Fibroblast of the aortic adventitia (primary cell): ENCODE data around the gene MEDAG. TPM values are rescaled to one million over a fixed set of nuclear protein-coding genes. Genes with fewer than 3 reads are reported as not detected.
A peak's percentile ranks its signal among the peaks of the same experiment; 100 is the strongest.

Source experiments
- DNase-seq: peaks from one replicate; pipeline ENCODE4 v3.0.0-alpha.2; 2010; ENCODE audit warnings: low read depth
- H3K4me3 ChIP-seq: 2 replicates; pipeline ENCODE4 v1.5.1; 2011; ENCODE audit warnings: low read depth, mild to moderate bottlenecking, control low read depth, low read length, moderate library complexity
- total RNA-seq: library from RNA; depleted of rRNA; stranded (reverse); fragments of >200 nt; gene quantifications from 2 replicates; pipeline ENCODE4 v1.2.3, GENCODE V29; 2012; ENCODE audit warnings: low replicate concordance
- TF ChIP-seq, protein P1 (sequence below): IDR thresholded peaks from 2 replicates; pipeline ENCODE4 v1.5.1; 2011; ENCODE audit warnings: mild to moderate bottlenecking, low read length, control low read depth, inconsistent platforms; ENCODE audit not compliant: insufficient read depth

The MEDAG gene
- total RNA-seq, 1 donor = 122 TPM

DNA sequence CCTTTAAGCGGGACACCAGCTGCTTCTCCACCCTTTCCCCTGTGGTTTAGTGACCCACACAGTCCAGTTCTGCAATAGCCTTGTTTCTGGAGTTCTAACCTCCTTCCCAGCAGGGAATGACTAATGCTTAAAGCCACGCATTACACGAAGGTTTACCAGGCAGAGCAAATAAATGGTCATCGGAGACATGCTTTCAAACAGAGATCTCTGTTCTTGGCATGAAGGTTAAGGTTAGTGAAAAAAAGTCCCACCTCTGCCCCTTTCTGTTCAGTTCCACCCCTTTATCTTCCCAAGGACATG, 25.3 kb upstream of the MEDAG start:
- H3K4me3 ChIP-seq = no peak overlapping the region
- TF ChIP-seq, protein P1, sequence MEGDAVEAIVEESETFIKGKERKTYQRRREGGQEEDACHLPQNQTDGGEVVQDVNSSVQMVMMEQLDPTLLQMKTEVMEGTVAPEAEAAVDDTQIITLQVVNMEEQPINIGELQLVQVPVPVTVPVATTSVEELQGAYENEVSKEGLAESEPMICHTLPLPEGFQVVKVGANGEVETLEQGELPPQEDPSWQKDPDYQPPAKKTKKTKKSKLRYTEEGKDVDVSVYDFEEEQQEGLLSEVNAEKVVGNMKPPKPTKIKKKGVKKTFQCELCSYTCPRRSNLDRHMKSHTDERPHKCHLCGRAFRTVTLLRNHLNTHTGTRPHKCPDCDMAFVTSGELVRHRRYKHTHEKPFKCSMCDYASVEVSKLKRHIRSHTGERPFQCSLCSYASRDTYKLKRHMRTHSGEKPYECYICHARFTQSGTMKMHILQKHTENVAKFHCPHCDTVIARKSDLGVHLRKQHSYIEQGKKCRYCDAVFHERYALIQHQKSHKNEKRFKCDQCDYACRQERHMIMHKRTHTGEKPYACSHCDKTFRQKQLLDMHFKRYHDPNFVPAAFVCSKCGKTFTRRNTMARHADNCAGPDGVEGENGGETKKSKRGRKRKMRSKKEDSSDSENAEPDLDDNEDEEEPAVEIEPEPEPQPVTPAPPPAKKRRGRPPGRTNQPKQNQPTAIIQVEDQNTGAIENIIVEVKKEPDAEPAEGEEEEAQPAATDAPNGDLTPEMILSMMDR = no peak

DNA sequence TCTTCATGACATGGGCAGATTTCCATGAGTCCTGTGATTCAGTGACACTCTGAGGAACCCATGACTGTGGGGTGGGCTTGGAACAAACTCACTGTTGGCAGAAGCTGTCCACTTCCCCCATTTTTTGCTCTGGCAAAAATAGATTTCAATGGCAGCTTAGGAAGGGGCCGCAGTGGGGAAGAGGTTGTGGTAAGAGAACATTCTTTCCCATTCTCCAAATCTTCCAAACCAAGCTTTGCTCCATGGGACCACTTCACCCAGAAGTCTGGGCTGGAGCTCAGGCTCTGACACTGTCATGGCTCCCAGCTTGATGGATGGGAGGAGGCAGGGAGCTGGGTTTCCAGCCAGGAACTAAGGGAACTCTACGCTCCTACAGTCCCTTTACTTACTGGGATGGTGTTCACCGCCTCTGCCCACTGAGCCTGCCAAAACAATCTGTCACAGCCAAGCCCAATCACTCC, 24.9 kb upstream of the MEDAG start:
- peak; percentile 85 for DNase-seq
- TF ChIP-seq, protein P1 = no peak

More for the DNA sequence above, 25.3 kb upstream of the MEDAG start:
- DNase-seq = peak; percentile 94

DNA sequence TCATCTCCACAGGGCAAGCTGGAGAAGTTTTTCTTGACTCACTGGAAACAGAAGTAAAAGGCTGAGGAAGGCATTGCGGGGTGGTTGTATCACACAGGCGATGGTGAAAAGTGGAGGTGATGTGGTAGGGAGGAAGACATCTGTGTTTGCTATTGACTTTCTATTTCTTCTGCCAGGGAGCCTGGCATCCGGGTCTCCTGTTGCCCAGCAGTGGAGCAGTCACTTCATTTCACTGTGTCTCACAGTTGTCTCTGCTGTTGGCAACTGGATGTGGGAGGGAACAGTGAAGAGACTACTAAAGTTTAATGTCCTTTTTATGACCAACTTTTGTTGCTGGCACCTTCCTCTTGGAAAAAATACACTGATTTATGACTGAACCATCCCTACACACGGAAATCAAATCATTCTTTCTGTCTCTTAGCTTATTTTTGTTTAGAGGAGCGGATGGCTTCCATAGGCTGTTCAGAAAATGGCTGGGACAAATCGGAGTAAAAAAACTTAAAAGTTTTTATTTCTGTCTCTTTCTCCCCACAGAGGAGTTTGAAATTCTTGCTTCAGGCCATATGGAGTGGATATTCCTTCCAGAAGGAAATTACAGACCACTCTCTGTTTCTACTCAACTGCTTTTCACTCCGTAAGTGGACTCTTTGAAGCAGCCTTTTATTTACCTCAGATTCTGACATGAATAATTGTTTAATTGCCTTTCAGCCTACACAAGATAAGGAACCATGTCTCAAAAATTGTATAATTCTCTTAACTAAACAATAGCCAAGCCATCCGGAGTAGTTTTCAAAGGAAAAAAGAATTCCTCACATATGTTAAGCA, 23.8 kb upstream of the MEDAG start:
- TF ChIP-seq, protein P1 = no peak
- DNase-seq = no peak
- H3K4me3 ChIP-seq = no peak overlapping the region

More for the DNA sequence above, 24.9 kb upstream of the MEDAG start:
- H3K4me3 ChIP-seq = no peak overlapping the region

DNA sequence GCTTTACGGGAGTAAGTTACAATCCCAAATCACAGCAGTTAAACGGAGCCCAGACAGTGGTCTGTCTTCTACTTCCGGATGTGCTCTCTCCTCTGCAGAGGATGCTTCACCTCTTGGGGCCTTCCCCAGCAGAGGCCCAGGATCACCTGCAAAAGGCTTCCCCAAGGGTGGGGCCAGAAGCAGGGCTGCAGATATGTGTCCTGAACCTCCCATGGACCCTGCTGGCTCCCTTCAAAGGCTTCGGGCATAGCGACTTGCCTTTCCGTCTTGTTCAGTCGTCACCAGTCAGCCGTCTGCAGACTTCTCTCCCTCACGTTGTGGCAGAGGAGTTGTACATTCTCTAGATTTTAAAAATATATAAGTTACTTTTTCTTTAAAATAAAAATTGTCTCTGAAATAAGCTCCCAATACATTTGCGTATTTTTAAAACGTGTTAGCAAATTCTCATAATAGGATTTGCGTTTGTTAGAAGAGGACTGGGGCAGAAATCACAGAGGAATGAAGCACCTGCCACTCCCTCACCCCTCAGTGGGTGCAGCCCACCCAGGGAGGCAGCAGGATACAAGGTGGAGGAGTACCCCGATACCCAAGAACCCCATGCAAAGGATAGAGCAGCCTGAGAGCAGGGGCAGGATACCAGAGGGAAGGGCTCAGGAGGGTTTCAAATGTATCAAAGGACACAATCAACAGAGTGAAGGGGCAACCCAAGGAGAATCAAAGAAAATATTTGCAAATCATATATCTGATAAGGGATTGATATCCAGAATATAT, 22.9 kb upstream of the MEDAG start:
- no peak for DNase-seq
- H3K4me3 ChIP-seq = no peak overlapping the region
- TF ChIP-seq, protein P1 = no peak

DNA sequence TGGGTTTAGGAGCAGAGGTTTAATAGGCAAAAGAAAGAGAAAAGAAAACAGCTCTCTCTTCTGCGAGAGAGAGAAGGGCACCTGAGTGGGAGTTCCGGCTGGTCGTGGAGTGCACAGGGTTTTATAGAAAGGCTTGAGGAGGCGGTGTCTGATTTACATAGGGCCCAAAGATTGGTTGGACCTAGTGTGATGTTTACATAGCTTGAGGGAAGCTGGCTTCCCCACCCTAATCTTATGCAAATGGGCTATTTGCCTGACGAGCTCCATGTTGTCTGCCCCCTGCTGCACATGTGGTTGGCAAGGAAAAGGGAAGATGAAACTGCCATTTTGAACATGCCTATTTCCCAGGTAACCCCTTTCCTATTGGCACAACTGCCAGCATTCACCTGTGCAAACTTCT, 21.5 kb upstream of the MEDAG start:
- TF ChIP-seq, protein P1 = no peak
- H3K4me3 ChIP-seq = no peak overlapping the region
- DNase-seq = no peak

DNA sequence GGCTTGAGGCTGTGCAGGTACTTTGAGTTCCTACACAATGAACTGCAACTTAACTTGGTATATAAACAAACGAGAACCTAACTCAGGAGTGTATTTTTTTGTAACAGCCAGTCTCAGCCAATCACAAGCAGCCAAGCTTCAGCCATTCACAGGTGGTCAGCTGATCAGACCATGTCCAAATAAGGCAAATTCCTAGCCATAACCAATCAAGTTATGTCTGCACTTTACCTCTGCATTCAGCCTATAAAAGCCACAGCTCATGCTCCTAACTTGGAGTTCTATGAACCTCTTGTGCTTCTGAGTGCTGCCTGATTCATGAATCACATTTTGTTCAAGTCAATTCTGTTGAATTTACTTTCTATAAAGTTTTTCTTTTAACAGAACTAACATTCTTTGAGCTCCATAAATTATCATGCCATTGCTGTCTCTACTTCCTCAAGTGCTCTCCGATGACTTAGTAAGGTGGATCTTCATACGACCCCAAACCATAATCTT, 16.8 kb upstream of the MEDAG start:
- DNase-seq = no peak
- H3K4me3 ChIP-seq = no peak overlapping the region
- TF ChIP-seq, protein P1 = no peak
